Choroid plexus epithelial cell (primary cell): ENCODE data around the gene ABCF3.
A peak's percentile ranks its signal among the peaks of the same experiment; 100 is the strongest.
"Not testable (repeated sequence)": the region's sequence is repeated elsewhere in the genome, so short reads cannot be mapped to it uniquely, and the experiment has no call there.

Experiments
- DNase-seq: peaks from one replicate; pipeline ENCODE4 v3.0.0-alpha.2; 2010; ENCODE audit warnings: low read depth
- H3K4me3 ChIP-seq: 2 replicates; pipeline ENCODE4 v1.5.1; 2011; ENCODE audit warnings: low read depth, mild to moderate bottlenecking, control low read depth, low read length, moderate library complexity
- CTCF ChIP-seq: conservative IDR thresholded peaks from 2 replicates; pipeline ENCODE4 v1.5.1; 2011; ENCODE audit warnings: low read depth, mild to moderate bottlenecking, control low read depth, inconsistent platforms, low read length, moderate library complexity

Gene ABCF3

GRCh38 chr3:184157206-184157605, 28.8 kb upstream of the ABCF3 start:
- no peak for DNase-seq
- TF ChIP-seq CTCF: no peak
- peak overlapping the region; percentile 92 for H3K4me3 ChIP-seq

- DNase-seq: no peak
- H3K4me3 ChIP-seq: peak overlapping the region; percentile 5
- no peak for TF ChIP-seq CTCF
These were observed 27.6 kb upstream of the ABCF3 start for GRCh38 chr3:184158404-184158803.

- H3K4me3 ChIP-seq: peak overlapping the region; percentile 32
- DNase-seq: peak; percentile 88
- no peak for TF ChIP-seq CTCF
These were observed 25.5 kb upstream of the ABCF3 start for GRCh38 chr3:184160456-184160855.

GRCh38 chr3:184162571-184163070, 23.4 kb upstream of the ABCF3 start:
- H3K4me3 ChIP-seq, DNase-seq: not testable (repeated sequence)

GRCh38 chr3:184164648-184165330, 21.2 kb upstream of the ABCF3 start:
- no peak overlapping the region for H3K4me3 ChIP-seq
- no peak for DNase-seq
- TF ChIP-seq CTCF: peak; percentile 6

- H3K4me3 ChIP-seq: no peak overlapping the region
- no peak for DNase-seq
- TF ChIP-seq CTCF: no peak
These were observed 20.5 kb upstream of the ABCF3 start for GRCh38 chr3:184165543-184165942.

GRCh38 chr3:184166671-184167070, 19.3 kb upstream of the ABCF3 start:
- H3K4me3 ChIP-seq: no peak overlapping the region
- DNase-seq: no peak
- TF ChIP-seq CTCF: no peak
